ENCODE measurements around the gene DNAH2.

DNA sequence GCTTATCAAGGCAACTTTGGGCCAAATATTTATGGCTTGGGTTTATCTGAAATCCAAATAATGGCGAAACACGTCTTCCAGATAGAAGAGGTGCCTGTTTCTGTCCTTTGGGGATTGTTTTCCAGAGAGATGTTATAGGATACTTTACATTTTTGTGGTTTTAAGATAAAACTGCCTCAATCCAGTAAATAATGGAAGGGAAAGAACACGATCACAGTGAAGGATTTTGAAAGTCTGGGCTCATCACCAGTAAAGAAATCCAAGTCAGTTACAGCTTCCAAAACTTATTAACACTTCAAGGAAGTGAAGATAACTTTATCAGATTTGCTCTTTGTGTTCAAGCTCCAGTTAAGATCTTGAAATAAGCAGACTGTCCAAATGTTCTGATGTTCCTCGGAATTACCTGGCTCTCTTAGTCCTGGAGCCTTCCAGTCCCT, 30.1 kb downstream of the DNAH2 start:
- TF ChIP-seq, protein P1, sequence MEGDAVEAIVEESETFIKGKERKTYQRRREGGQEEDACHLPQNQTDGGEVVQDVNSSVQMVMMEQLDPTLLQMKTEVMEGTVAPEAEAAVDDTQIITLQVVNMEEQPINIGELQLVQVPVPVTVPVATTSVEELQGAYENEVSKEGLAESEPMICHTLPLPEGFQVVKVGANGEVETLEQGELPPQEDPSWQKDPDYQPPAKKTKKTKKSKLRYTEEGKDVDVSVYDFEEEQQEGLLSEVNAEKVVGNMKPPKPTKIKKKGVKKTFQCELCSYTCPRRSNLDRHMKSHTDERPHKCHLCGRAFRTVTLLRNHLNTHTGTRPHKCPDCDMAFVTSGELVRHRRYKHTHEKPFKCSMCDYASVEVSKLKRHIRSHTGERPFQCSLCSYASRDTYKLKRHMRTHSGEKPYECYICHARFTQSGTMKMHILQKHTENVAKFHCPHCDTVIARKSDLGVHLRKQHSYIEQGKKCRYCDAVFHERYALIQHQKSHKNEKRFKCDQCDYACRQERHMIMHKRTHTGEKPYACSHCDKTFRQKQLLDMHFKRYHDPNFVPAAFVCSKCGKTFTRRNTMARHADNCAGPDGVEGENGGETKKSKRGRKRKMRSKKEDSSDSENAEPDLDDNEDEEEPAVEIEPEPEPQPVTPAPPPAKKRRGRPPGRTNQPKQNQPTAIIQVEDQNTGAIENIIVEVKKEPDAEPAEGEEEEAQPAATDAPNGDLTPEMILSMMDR (IDR thresholded peaks at IDR 0.05), result no peak
- no peak for TF ChIP-seq POLR2A (IDR thresholded peaks at IDR 0.05)

Data from testis (tissue), 2 donors.